ENCODE data around the gene RRAS. TPM values are rescaled to one million over a fixed set of nuclear protein-coding genes. Genes with fewer than 3 reads are reported as not detected.

Gene RRAS
- total RNA-seq, 1 donor from 2014 or later: 107 TPM

Small RNA genes within 50 kb of the gene (microRNA-seq; reads per million reads assigned to microRNA genes)
- not detected for gene MIR5088 (ENCODE audit: borderline number of aligned reads)

Other genes with a start within 250 kb of the RRAS start
- not detected for gene PTH2, start 216.7 kb downstream of the RRAS start, total RNA-seq
- gene GFY, start 214.8 kb downstream of the RRAS start, total RNA-seq: not detected
- 2.3 TPM for gene SLC17A7, start 198.6 kb downstream of the RRAS start, total RNA-seq
- gene PIH1D1, start 188.3 kb downstream of the RRAS start, total RNA-seq: 50.2 TPM
- 32.1 TPM for gene ALDH16A1, start 186.9 kb downstream of the RRAS start, total RNA-seq
- 6.2 TPM for gene FLT3LG, start 165.9 kb downstream of the RRAS start, total RNA-seq
- 2,027 TPM for gene RPL13A, start 152.5 kb downstream of the RRAS start, total RNA-seq
- 1,458 TPM for gene RPS11, start 143.7 kb downstream of the RRAS start, total RNA-seq
- 476 TPM for gene FCGRT, start 127.5 kb downstream of the RRAS start, total RNA-seq
- 76.2 TPM for gene RCN3, start 112.1 kb downstream of the RRAS start, total RNA-seq
- gene NOSIP, start 59.6 kb downstream of the RRAS start, total RNA-seq: 46.0 TPM
- gene PRRG2, start 58.8 kb downstream of the RRAS start, total RNA-seq: 1.1 TPM
- gene PRR12, start 49.0 kb downstream of the RRAS start, total RNA-seq: 22.3 TPM
- 64.3 TPM for gene SCAF1, start 2.1 kb upstream of the RRAS start, total RNA-seq
- 46.7 TPM for gene IRF3, start 25.7 kb upstream of the RRAS start, total RNA-seq
- gene BCL2L12, start 25.8 kb upstream of the RRAS start, total RNA-seq: 10.7 TPM
- gene PRMT1, start 37.1 kb upstream of the RRAS start, total RNA-seq: 105 TPM
- gene ADM5, start 49.5 kb upstream of the RRAS start, total RNA-seq: 1.3 TPM
- gene CPT1C, start 51.0 kb upstream of the RRAS start, total RNA-seq: 7.2 TPM
- 1.0 TPM for gene TSKS, start 123.2 kb upstream of the RRAS start, total RNA-seq
- 96.4 TPM for gene AP2A1, start 126.9 kb upstream of the RRAS start, total RNA-seq
- gene FUZ, start 173.1 kb upstream of the RRAS start, total RNA-seq: 12.7 TPM
- 40.4 TPM for gene MED25, start 178.1 kb upstream of the RRAS start, total RNA-seq
- 99.4 TPM for gene PTOV1, start 211.0 kb upstream of the RRAS start, total RNA-seq
- 57.6 TPM for gene PNKP, start 227.4 kb upstream of the RRAS start, total RNA-seq
- 38.8 TPM for gene AKT1S1, start 237.2 kb upstream of the RRAS start, total RNA-seq
- gene TBC1D17, start 237.6 kb upstream of the RRAS start, total RNA-seq: 39.9 TPM

Data from mesenteric fat pad (tissue), 1 donor.